ENCODE measurements around the gene ASNSD1. TPM values are rescaled to one million over a fixed set of nuclear protein-coding genes. Genes with fewer than 3 reads are reported as not detected.
"Not testable (repeated sequence)": the region's sequence is repeated elsewhere in the genome, so short reads cannot be mapped to it uniquely, and the experiment has no call there.

Gene ASNSD1
- total RNA-seq, 1 donor from 2014 or later, result 58.4 TPM

DNA sequence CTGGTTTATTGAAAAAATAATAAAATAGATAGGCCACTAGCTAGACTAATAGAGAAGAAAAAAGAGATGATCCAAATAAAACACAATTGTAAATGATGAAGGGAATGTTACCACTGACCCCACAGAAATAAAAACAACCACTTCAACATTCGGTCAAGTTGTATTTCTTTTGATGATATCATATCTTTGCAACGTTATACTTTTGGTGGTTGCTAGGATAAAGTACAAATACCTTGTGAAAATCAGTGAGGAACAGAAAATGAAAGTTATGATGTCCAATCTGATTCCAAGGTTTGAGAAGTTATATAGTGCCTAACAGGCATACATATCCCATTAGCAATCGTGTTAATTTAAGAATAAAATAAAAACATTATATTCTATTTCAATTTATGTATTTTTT lies 6.6 kb upstream of the ASNSD1 start:
- peaks cover 28% of the 10 kb centered on the region for H3K4me1 Mint-ChIP-seq (ENCODE audit: low read depth)
- peaks cover 3% of the 10 kb centered on the region for H3K36me3 Mint-ChIP-seq (ENCODE audit: low read depth)
- no peak overlapping the region for H3K4me3 Mint-ChIP-seq
- intact Hi-C loops (cut with micrococcal nuclease), result no loop called here
- no peak overlapping the region for H3K27ac Mint-ChIP-seq
- peaks cover 22% of the 10 kb centered on the region for H3K9me3 Mint-ChIP-seq
- no peaks in the 10 kb centered on the region for H3K27me3 Mint-ChIP-seq (ENCODE audit: insufficient read depth)
- DNase-seq (ENCODE audit: low spot score), result no peak

- intact Hi-C loops (cut with micrococcal nuclease), result loop anchor here (1.0 kb wide), 1 partner anchor 17 kb away; no protein-coding TSS in a partner anchor
- no peaks in the 10 kb centered on the region for H3K27me3 Mint-ChIP-seq (ENCODE audit: insufficient read depth)
- H3K4me1 Mint-ChIP-seq (ENCODE audit: low read depth), result peaks cover 33% of the 10 kb centered on the region
- no peaks in the 10 kb centered on the region for H3K36me3 Mint-ChIP-seq (ENCODE audit: low read depth)
- H3K9me3 Mint-ChIP-seq, result peaks cover under 1% of the 10 kb centered on the region
- peak overlapping the region; percentile 84 for H3K27ac Mint-ChIP-seq
- peak; percentile 61 for DNase-seq (ENCODE audit: low spot score)
- H3K4me3 Mint-ChIP-seq, result peak overlapping the region; percentile 46
These were observed 3.4 kb upstream of the ASNSD1 start for GRCh38 chr2:189657867-189658266.

DNA sequence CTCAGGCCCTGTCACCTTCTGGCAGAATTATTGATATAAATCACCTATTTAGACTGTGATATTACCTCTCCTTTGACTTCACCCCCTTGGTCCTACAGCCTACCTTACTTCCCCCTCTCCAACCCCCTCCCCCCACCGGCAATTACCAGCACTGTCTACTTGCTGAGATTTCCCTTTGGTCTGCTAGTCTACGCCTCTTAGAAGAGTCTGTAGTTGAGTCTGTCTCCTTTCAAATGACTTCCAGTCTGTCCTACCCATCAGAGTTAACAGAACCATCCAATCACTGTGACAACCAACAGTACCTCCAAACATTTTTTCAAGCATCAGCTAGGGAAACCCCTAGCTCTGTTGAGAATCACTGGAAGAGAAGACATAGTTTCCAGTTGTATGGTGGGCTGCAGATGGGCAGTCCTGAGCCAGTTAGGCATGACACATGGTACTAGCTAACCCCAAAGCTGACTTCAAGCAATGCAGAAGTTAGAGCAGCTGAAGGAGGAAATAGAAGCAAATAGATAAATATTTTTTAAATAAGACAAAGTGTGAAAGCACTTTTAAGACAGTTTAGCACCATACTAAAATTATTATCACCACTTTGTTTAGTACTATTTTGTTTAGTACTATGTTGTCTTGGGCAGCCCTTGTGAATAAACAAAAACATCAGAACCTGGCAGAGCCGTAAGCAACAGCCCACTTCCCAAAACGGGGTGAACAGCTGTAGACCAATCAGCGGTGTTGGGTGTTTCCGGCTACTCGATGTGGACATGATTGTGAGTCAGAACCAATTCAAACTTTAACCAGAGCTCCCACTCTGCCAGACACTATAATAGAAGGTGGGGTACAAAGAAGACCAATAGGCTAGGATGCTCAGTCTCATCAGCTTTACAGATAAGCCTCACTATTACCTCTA lies 2.7 kb upstream of the ASNSD1 start:
- DNase-seq (ENCODE audit: low spot score), result no peak
- no peaks in the 10 kb centered on the region for H3K9me3 Mint-ChIP-seq
- peaks cover 37% of the 10 kb centered on the region for H3K4me1 Mint-ChIP-seq (ENCODE audit: low read depth)
- H3K27ac Mint-ChIP-seq, result peak overlapping the region; percentile 84
- H3K27me3 Mint-ChIP-seq (ENCODE audit: insufficient read depth), result no peaks in the 10 kb centered on the region
- peaks cover 1% of the 10 kb centered on the region for H3K36me3 Mint-ChIP-seq (ENCODE audit: low read depth)
- H3K4me3 Mint-ChIP-seq, result peak overlapping the region; percentile 46
- intact Hi-C loops (cut with micrococcal nuclease), result loop anchor here (1.0 kb wide), 1 partner anchor 17 kb away; no protein-coding TSS in a partner anchor

GRCh38 chr2:189659734-189660133 lies 1.5 kb upstream of the ASNSD1 start:
- Mint-ChIP-seq H3K36me3 (ENCODE audit: low read depth) (peaks cover 9% of the 10 kb centered on the region), H3K4me1 (ENCODE audit: low read depth) (peaks cover 48% of the 10 kb centered on the region), H3K27ac (peak overlapping the region; percentile 46), H3K4me3 (no peak overlapping the region), H3K9me3 (no peaks in the 10 kb centered on the region), H3K27me3 (ENCODE audit: insufficient read depth) (no peaks in the 10 kb centered on the region)
- no peak for DNase-seq (ENCODE audit: low spot score)
- intact Hi-C loops (cut with micrococcal nuclease), result loop anchor here (2.0 to 10.0 kb wide), 4 partner anchors 713 to 1355 kb away; partner anchors contain the start of genes GLS, NEMP2 and STAT1

DNA sequence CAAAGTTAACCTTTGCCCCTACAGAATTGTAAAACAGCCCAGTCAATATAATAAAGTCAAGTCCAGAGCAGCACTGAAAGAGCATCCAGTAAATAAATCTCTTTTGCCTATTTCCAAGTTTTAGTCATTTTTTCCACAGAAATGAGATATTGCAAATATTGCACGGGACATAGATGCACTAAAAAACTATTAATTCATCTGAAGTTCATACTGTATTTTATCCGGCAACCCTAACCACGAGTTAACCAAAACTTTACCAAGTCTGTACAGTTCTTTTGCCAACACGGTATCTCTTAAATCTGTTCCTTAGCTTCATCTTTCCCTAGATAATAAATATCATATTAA lies 484 bp upstream of the ASNSD1 start:
- Mint-ChIP-seq H3K27me3 (ENCODE audit: insufficient read depth) (no peaks in the 10 kb centered on the region), H3K27ac (no peak overlapping the region), H3K4me3 (no peak overlapping the region), H3K36me3 (ENCODE audit: low read depth) (peaks cover 14% of the 10 kb centered on the region), H3K4me1 (ENCODE audit: low read depth) (peaks cover 48% of the 10 kb centered on the region), H3K9me3 (no peaks in the 10 kb centered on the region)
- no peak for DNase-seq (ENCODE audit: low spot score)
- intact Hi-C loops (cut with micrococcal nuclease), result loop anchor here (1.0 to 10.0 kb wide), 12 partner anchors 14 to 1354 kb away; partner anchors contain the start of genes ANKAR, GLS, HIBCH and NEMP2

- intact Hi-C loops (cut with micrococcal nuclease), result loop anchor here (1.0 to 10.0 kb wide), 12 partner anchors 12 to 1353 kb away; partner anchors contain the start of genes ANKAR, GLS, HIBCH and NEMP2
- no peak for DNase-seq (ENCODE audit: low spot score)
- H3K4me3 Mint-ChIP-seq, result no peak overlapping the region
- peaks cover 23% of the 10 kb centered on the region for H3K36me3 Mint-ChIP-seq (ENCODE audit: low read depth)
- H3K27ac Mint-ChIP-seq, result no peak overlapping the region
- peaks cover 44% of the 10 kb centered on the region for H3K4me1 Mint-ChIP-seq (ENCODE audit: low read depth)
- H3K27me3 Mint-ChIP-seq (ENCODE audit: insufficient read depth), result no peaks in the 10 kb centered on the region
- H3K9me3 Mint-ChIP-seq, result no peaks in the 10 kb centered on the region
These were observed 680 bp downstream of the ASNSD1 start for GRCh38 chr2:189661957-189662321.

DNA sequence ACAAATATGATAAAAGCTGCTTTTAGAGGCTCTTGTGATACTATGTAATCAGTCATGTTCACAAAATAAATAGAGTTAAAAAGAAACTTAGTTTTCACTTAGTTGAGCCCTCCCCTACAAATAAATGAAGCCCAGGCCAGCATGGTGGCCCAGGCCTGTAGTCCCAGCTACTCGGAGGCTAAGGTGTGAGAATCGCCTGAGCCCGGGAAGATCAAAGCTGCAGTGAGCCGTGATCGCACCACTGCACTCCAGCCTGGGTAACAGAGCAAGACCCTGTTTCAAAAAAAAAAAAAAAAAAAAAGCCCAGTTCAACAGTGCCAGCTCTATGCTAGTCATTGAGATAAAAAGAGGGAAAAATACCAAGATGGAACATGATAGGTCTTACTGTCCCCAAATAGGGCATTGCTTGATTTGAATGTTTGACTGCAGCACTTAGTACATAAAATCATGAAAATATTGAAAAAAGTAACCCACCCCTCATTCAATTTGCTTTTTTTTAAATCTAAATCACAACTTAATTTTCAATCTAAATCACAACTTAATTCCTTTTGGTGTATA lies 1.5 kb downstream of the ASNSD1 start:
- no peak overlapping the region for H3K27ac Mint-ChIP-seq
- H3K4me3 Mint-ChIP-seq, result no peak overlapping the region
- intact Hi-C loops (cut with micrococcal nuclease), result loop anchor here (5.0 to 10.0 kb wide), 2 partner anchors 870 to 1352 kb away; partner anchors contain the start of genes NEMP2 and STAT1
- no peak for DNase-seq (ENCODE audit: low spot score)
- H3K36me3 Mint-ChIP-seq (ENCODE audit: low read depth), result peaks cover 31% of the 10 kb centered on the region
- H3K4me1 Mint-ChIP-seq (ENCODE audit: low read depth), result peaks cover 38% of the 10 kb centered on the region
- no peaks in the 10 kb centered on the region for H3K9me3 Mint-ChIP-seq
- no peaks in the 10 kb centered on the region for H3K27me3 Mint-ChIP-seq (ENCODE audit: insufficient read depth)

DNA sequence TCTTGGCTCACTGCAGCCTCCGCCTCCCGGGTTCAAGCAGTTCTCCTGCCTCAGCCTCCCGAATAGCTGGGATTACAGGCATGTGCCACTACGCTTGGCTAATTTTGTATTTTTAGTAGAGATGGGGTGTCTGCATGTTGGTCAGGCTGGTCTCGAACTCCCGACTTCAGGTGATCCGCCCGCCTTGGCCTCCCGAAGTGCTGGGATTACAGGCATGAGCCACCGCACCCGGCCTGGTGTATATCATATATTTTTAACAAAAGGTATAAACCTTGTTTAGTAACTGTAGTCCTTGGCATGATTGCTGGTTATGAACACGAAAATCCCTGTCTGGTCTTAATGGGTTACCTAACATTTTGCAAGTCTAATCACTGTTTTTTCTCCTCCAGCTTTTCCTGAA lies 2.1 kb downstream of the ASNSD1 start:
- Mint-ChIP-seq H3K4me1 (ENCODE audit: low read depth) (peaks cover 33% of the 10 kb centered on the region), H3K27ac (peak overlapping the region; percentile 5), H3K4me3 (peak overlapping the region; percentile 71), H3K36me3 (ENCODE audit: low read depth) (peaks cover 34% of the 10 kb centered on the region)
- H3K27me3 Mint-ChIP-seq (ENCODE audit: insufficient read depth); H3K9me3 Mint-ChIP-seq; DNase-seq (ENCODE audit: low spot score): not testable (repeated sequence)
- intact Hi-C loops (cut with micrococcal nuclease), result loop anchor here (5.0 to 10.0 kb wide), 2 partner anchors 869 to 1351 kb away; partner anchors contain the start of genes NEMP2 and STAT1

DNA sequence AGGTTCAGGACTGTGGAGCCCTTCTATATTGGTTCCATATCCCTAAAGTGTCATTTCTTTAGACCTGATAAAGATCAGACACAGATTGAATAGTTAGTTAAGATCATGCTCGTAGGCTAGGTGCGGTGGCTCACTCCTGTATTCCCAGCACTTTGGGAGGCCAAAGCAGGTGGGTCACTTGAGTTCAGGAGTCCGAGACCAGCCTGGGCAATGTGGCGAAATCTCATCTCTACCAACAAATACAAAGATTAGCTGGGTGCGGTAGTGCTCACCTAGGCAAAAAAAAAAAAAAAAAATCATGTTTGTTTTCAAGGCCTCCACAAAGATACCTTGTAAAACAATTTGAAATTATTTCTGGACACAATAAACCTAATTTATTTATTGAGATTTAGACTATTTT lies 8.7 kb downstream of the ASNSD1 start:
- intact Hi-C loops (cut with micrococcal nuclease), result loop anchor here (10.0 kb wide), 1 partner anchor 1345 kb away; the partner anchor contains the start of gene STAT1
- H3K36me3 Mint-ChIP-seq (ENCODE audit: low read depth), result peaks cover 48% of the 10 kb centered on the region

GRCh38 chr2:189673661-189674373 lies 12.6 kb downstream of the ASNSD1 start:
- intact Hi-C loops (cut with micrococcal nuclease), result loop anchor here (1.0 kb wide), 4 partner anchors 13 to 110 kb away; partner anchors contain the start of genes ASNSD1, ORMDL1, OSGEPL1 and PMS1
- Mint-ChIP-seq H3K27me3 (ENCODE audit: insufficient read depth) (no peaks in the 10 kb centered on the region), H3K27ac (peak overlapping the region; percentile 55), H3K9me3 (peaks cover 14% of the 10 kb centered on the region), H3K4me1 (ENCODE audit: low read depth) (peaks cover 22% of the 10 kb centered on the region), H3K4me3 (peak overlapping the region; percentile 69), H3K36me3 (ENCODE audit: low read depth) (peaks cover 40% of the 10 kb centered on the region)
- DNase-seq (ENCODE audit: low spot score), result no peak

More for the DNA sequence above, 8.7 kb downstream of the ASNSD1 start:
- DNase-seq (ENCODE audit: low spot score), result no peak
- Mint-ChIP-seq H3K4me1 (ENCODE audit: low read depth) (peaks cover 23% of the 10 kb centered on the region), H3K4me3 (no peak overlapping the region), H3K9me3 (no peaks in the 10 kb centered on the region), H3K27me3 (ENCODE audit: insufficient read depth) (no peaks in the 10 kb centered on the region), H3K27ac (no peak overlapping the region)

- Mint-ChIP-seq H3K27me3 (ENCODE audit: insufficient read depth) (no peaks in the 10 kb centered on the region), H3K9me3 (peaks cover 19% of the 10 kb centered on the region), H3K4me1 (ENCODE audit: low read depth) (peaks cover 23% of the 10 kb centered on the region), H3K4me3 (peak within 1 kb of the TSS; percentile 88), H3K27ac (peak within 1 kb of the TSS; percentile 91), H3K36me3 (ENCODE audit: low read depth) (peaks cover 38% of the 10 kb centered on the region)
- peak; percentile 71 for DNase-seq (ENCODE audit: low spot score)
- intact Hi-C loops (cut with micrococcal nuclease), result loop anchor here (1.0 kb wide), 4 partner anchors 13 to 110 kb away; partner anchors contain the start of genes ASNSD1, ORMDL1, OSGEPL1 and PMS1
These were observed 13.3 kb downstream of the ASNSD1 start, which contains the start of gene ANKAR for GRCh38 chr2:189674374-189675112. ANKAR (plus strand) TSS chr2:189674670; CDS start chr2:189676491, 1,821 bp downstream.

DNA sequence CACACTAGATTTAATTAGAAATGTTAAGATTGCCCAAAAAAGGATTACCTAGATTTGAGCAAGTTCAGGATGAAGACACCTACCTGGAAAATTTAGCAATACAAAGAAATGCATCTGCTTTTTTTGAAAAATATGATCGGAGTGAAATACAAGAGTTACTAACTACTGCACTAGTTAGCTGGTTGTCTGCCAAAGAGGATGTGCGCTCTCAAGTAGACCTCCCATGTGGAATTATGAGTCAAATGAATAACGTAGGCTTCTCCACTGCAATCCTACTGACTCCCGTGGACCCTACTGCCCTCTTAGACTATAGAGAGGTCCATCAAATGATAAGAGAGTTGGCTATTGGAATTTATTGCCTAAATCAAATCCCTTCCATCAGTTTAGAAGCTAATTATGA lies 15.2 kb downstream of the ASNSD1 start:
- DNase-seq (ENCODE audit: low spot score), result no peak
- no peak overlapping the region for H3K4me3 Mint-ChIP-seq
- H3K36me3 Mint-ChIP-seq (ENCODE audit: low read depth), result peaks cover 42% of the 10 kb centered on the region
- H3K9me3 Mint-ChIP-seq, result peaks cover 20% of the 10 kb centered on the region
- no peaks in the 10 kb centered on the region for H3K27me3 Mint-ChIP-seq (ENCODE audit: insufficient read depth)
- H3K27ac Mint-ChIP-seq, result no peak overlapping the region
- intact Hi-C loops (cut with micrococcal nuclease), result no loop called here
- peaks cover 33% of the 10 kb centered on the region for H3K4me1 Mint-ChIP-seq (ENCODE audit: low read depth)

Measured in activated T-helper 1 cell treated with anti-CD3 and anti-CD28 coated beads, Interleukin-12 subunit alpha, Interleukin-12 subunit beta, Interleukin-2, Interleukin-4 antibody, amounts not matched to agents 30 ng/mL and 10 ng/mL and 1 ng/mL, durations not matched to agents 14 hours and 24 hours and 36 hours (primary cell).